ENCODE data around the gene RPH3AL.
"Not testable (repeated sequence)": the region's sequence is repeated elsewhere in the genome, so short reads cannot be mapped to it uniquely, and the experiment has no call there.

The RPH3AL gene

GRCh38 chr17:335691-336090, 16.9 kb downstream of the RPH3AL start:
- no peak for DNase-seq

- no peak for DNase-seq
These were observed 17.6 kb downstream of the RPH3AL start for GRCh38 chr17:334974-335481.

- DNase-seq, result no peak
These were observed 18.8 kb downstream of the RPH3AL start for GRCh38 chr17:333626-334396.

GRCh38 chr17:332558-333322, 19.9 kb downstream of the RPH3AL start:
- no peak for DNase-seq

- no peak for DNase-seq
These were observed 20.6 kb downstream of the RPH3AL start for GRCh38 chr17:332023-332422.

- DNase-seq, result no peak
These were observed 21.5 kb downstream of the RPH3AL start for GRCh38 chr17:330993-331701.

GRCh38 chr17:329784-330420, 22.7 kb downstream of the RPH3AL start:
- DNase-seq, result no peak

GRCh38 chr17:327971-328370, 24.6 kb downstream of the RPH3AL start:
- no peak for DNase-seq

GRCh38 chr17:327296-327695, 25.3 kb downstream of the RPH3AL start:
- no peak for DNase-seq

GRCh38 chr17:326010-326621, 26.5 kb downstream of the RPH3AL start:
- no peak for DNase-seq

GRCh38 chr17:325270-326009, 27.2 kb downstream of the RPH3AL start:
- DNase-seq, result no peak

GRCh38 chr17:323721-324571, 28.7 kb downstream of the RPH3AL start:
- DNase-seq, result no peak

- no peak for DNase-seq
These were observed 29.4 kb downstream of the RPH3AL start for GRCh38 chr17:323181-323580.

GRCh38 chr17:322006-322780, 30.4 kb downstream of the RPH3AL start:
- DNase-seq, result no peak

- DNase-seq, result no peak
These were observed 31.1 kb downstream of the RPH3AL start for GRCh38 chr17:321386-321941.

GRCh38 chr17:320809-321385, 31.7 kb downstream of the RPH3AL start:
- no peak for DNase-seq

GRCh38 chr17:320139-320538, 32.5 kb downstream of the RPH3AL start:
- DNase-seq, result no peak

- DNase-seq, result no peak
These were observed 33.3 kb downstream of the RPH3AL start for GRCh38 chr17:319266-319665.

GRCh38 chr17:317070-317469, 35.5 kb downstream of the RPH3AL start:
- DNase-seq, result not testable (repeated sequence)
